Vagina (tissue), 2 donors: Measurements from ENCODE around the gene CLDN34.

ENCODE experiments used
- CTCF ChIP-seq, 3 experiments: fragments of 450-650 bp in 2 of 3; fragments of 200-600 bp in 1 of 3; sonication (generic) in 1 of 3; IDR thresholded peaks; one replicate each; pipeline ENCODE4 v1.5.1; 2017 to 2019; ENCODE audit warnings: antibody characterized with exemption in 3 of 3, mild to moderate bottlenecking in 2 of 3, moderate library complexity in 2 of 3
- POLR2A ChIP-seq, 2 donors: fragments of 450-650 bp; IDR thresholded peaks; one replicate each; pipeline ENCODE4 v1.6.1; 2017; ENCODE audit warnings: antibody characterized with exemption in 2 of 2, mild to moderate bottlenecking in 2 of 2, moderate library complexity in 2 of 2
- POLR2AphosphoS5 ChIP-seq, 2 donors: sonication (generic); formaldehyde crosslinking; IDR thresholded peaks; one replicate each; pipeline ENCODE4 v1.9.0; 2017; ENCODE audit warnings: antibody characterized with exemption in 2 of 2, mild to moderate bottlenecking in 2 of 2, low read depth in 1 of 2; ENCODE audit not compliant: insufficient read depth in 1 of 2

GRCh38 chrX:10001496-10001895 is 34.3 kb downstream of the CLDN34 start:
- no peak for TF ChIP-seq POLR2A (IDR thresholded peaks at IDR 0.05)
- TF ChIP-seq CTCF (IDR thresholded peaks at IDR 0.05), result no peak
- no peak for TF ChIP-seq POLR2AphosphoS5 (IDR thresholded peaks at IDR 0.05; ENCODE audit: insufficient read depth in 1 of 2, low read depth in 1 of 2)
